HEK293 (cell line): Measurements from ENCODE around the gene VTN.
A peak's percentile ranks its signal among the peaks of the same experiment; 100 is the strongest.

ENCODE experiments used
- CTCF ChIA-PET: fragments of 350-600 bp; formaldehyde crosslinking; extraction: SDS; loops from one replicate; lab custom pipeline; 2021; ENCODE audit warnings: antibody characterized with exemption; lab: Yijun Ruan, JAX
- POLR2A ChIA-PET: fragments of 300-600 bp; formaldehyde crosslinking; extraction: SDS; loops from one replicate; lab custom pipeline; 2020; ENCODE audit warnings: antibody characterized with exemption, inconsistent platforms; lab: Yijun Ruan, JAX
- H3K27ac ChIP-seq: fragments of 200-500 bp; sonication (Bioruptor generic); 2 replicates; pipeline ENCODE4 v1.5.1; 2014; ENCODE audit warnings: low read depth, low read length, control low read depth, inconsistent platforms; ENCODE audit errors: extremely low read depth
- H3K36me3 ChIP-seq, 2 experiments: fragments of 200-500 bp in 1 of 2; sonication (Bioruptor generic) in 1 of 2; 1 replicate in 1 of 2; 2 replicates in 1 of 2; pipeline ENCODE4 v1.5.1; 2014 to 2017; ENCODE audit warnings: inconsistent platforms in 2 of 2, low read length in 2 of 2; ENCODE audit not compliant: control insufficient read depth in 2 of 2, insufficient read depth in 1 of 2
- H3K4me1 ChIP-seq: fragments of 200-500 bp; sonication (Bioruptor generic); 2 replicates; pipeline ENCODE4 v1.5.1; 2014; ENCODE audit warnings: mild to moderate bottlenecking, low read length, inconsistent platforms; ENCODE audit not compliant: control insufficient read depth, insufficient read depth
- H3K4me3 ChIP-seq: 2 replicates; pipeline ENCODE4 v1.5.1; 2011; ENCODE audit warnings: low read depth, mild to moderate bottlenecking, control low read depth, low read length, moderate library complexity
- H3K9me3 ChIP-seq: fragments of 200-500 bp; sonication (Bioruptor generic); 2 replicates; pipeline ENCODE4 v1.5.1; 2014; ENCODE audit warnings: low read depth, low read length, inconsistent platforms; ENCODE audit not compliant: control insufficient read depth, insufficient read depth
- KLF7 ChIP-seq: fragments of 450-650 bp; formaldehyde crosslinking; IDR thresholded peaks from 2 replicates; pipeline ENCODE4 v1.5.1; 2016; ENCODE audit warnings: missing biosample characterization, missing genetic modification characterization, borderline replicate concordance
- TCF7L2 ChIP-seq: IDR thresholded peaks from 2 replicates; pipeline ENCODE4 v1.6.1; 2011; ENCODE audit warnings: low read depth, mild to moderate bottlenecking, inconsistent platforms, low read length, moderate library complexity, borderline replicate concordance
- YY2 ChIP-seq: fragments of 450-650 bp; formaldehyde crosslinking; IDR thresholded peaks from 2 replicates; pipeline ENCODE4 v1.5.1; 2016; ENCODE audit warnings: missing biosample characterization, missing genetic modification characterization
- ZNF423 ChIP-seq: fragments of 450-650 bp; formaldehyde crosslinking; IDR thresholded peaks from 2 replicates; pipeline ENCODE4 v1.5.1; 2016; ENCODE audit warnings: missing biosample characterization, missing genetic modification characterization
- ZSCAN16 ChIP-seq: fragments of 450-650 bp; formaldehyde crosslinking; IDR thresholded peaks from 2 replicates; pipeline ENCODE4 v1.5.1; 2016; ENCODE audit warnings: missing biosample characterization, missing genetic modification characterization
- ZSCAN23 ChIP-seq: fragments of 450-650 bp; formaldehyde crosslinking; IDR thresholded peaks from 2 replicates; pipeline ENCODE4 v1.5.1; 2016; ENCODE audit warnings: missing biosample characterization, missing genetic modification characterization
- ZSCAN30 ChIP-seq: fragments of 450-650 bp; IDR thresholded peaks from 2 replicates; pipeline ENCODE4 v1.5.1; 2018; ENCODE audit warnings: missing biosample characterization, mild to moderate bottlenecking, missing genetic modification characterization, moderate library complexity
- TF ChIP-seq, protein P1 (sequence below): fragments of 450-650 bp; formaldehyde crosslinking; conservative IDR thresholded peaks from 2 replicates; pipeline ENCODE4 v1.5.1; 2016; ENCODE audit warnings: low read depth, missing biosample characterization, missing genetic modification characterization
- TF ChIP-seq, protein P2 (sequence below): fragments of 450-650 bp; IDR thresholded peaks from 2 replicates; pipeline ENCODE4 v1.5.1; 2018; ENCODE audit warnings: missing biosample characterization, missing genetic modification characterization
- TF ChIP-seq, protein P3 (sequence below): fragments of 450-650 bp; formaldehyde crosslinking; IDR thresholded peaks from 2 replicates; pipeline ENCODE4 v1.5.0; 2017; ENCODE audit warnings: missing biosample characterization, missing genetic modification characterization, borderline replicate concordance
- TF ChIP-seq, protein P4 (sequence below): fragments of 450-650 bp; formaldehyde crosslinking; IDR thresholded peaks from 2 replicates; pipeline ENCODE4 v1.5.1; 2016; ENCODE audit warnings: missing biosample characterization, missing genetic modification characterization
- TF ChIP-seq, protein P5 (sequence below): fragments of 450-650 bp; formaldehyde crosslinking; IDR thresholded peaks from 2 replicates; pipeline ENCODE4 v1.5.1; 2016; ENCODE audit warnings: missing biosample characterization, missing genetic modification characterization
- TF ChIP-seq, protein P6 (sequence below): fragments of 450-650 bp; formaldehyde crosslinking; IDR thresholded peaks from 2 replicates; pipeline ENCODE4 v1.5.1; 2016; ENCODE audit warnings: missing biosample characterization, missing genetic modification characterization, borderline replicate concordance

VTN gene

DNA sequence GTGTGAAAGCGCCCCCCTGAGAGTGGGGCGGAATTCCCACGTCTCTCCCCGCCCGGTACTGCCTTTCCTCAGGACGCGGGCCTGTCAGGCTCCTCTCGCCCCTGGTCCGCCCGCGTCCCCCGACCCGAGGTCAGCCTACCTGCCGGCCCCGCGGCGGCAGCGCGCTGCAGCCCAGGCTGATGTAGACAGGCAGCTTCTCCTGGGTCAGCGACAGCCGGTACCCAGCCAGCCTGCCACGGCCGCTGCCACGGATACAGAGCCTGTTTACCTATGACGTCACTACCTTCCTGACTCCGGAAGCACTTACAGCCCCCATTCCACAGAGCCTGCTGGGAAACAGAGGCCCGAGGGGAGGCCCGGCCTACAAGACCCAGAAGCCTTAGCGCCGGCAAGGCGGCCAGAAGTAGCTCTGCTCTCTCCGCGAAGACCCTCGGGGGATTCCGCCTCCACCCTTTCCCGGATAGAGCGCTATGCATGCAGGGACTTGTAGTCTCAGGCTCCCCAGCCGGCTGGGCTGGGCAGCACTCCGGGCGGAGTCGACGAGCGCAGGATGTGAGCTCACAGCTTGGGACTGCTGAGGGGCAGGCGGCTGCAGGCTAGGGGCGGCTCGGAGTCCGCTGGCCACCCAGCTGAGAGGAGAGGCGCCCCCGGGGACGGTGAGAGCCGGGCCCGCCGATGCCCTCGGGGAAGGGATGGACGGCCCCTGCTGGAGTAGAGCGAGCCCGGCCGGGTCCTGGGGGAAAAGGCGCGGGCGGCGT, 34.7 kb downstream of the VTN start, which contains the start of the genes IFT20 and TNFAIP1 (continued):
- TF ChIP-seq, protein P1, sequence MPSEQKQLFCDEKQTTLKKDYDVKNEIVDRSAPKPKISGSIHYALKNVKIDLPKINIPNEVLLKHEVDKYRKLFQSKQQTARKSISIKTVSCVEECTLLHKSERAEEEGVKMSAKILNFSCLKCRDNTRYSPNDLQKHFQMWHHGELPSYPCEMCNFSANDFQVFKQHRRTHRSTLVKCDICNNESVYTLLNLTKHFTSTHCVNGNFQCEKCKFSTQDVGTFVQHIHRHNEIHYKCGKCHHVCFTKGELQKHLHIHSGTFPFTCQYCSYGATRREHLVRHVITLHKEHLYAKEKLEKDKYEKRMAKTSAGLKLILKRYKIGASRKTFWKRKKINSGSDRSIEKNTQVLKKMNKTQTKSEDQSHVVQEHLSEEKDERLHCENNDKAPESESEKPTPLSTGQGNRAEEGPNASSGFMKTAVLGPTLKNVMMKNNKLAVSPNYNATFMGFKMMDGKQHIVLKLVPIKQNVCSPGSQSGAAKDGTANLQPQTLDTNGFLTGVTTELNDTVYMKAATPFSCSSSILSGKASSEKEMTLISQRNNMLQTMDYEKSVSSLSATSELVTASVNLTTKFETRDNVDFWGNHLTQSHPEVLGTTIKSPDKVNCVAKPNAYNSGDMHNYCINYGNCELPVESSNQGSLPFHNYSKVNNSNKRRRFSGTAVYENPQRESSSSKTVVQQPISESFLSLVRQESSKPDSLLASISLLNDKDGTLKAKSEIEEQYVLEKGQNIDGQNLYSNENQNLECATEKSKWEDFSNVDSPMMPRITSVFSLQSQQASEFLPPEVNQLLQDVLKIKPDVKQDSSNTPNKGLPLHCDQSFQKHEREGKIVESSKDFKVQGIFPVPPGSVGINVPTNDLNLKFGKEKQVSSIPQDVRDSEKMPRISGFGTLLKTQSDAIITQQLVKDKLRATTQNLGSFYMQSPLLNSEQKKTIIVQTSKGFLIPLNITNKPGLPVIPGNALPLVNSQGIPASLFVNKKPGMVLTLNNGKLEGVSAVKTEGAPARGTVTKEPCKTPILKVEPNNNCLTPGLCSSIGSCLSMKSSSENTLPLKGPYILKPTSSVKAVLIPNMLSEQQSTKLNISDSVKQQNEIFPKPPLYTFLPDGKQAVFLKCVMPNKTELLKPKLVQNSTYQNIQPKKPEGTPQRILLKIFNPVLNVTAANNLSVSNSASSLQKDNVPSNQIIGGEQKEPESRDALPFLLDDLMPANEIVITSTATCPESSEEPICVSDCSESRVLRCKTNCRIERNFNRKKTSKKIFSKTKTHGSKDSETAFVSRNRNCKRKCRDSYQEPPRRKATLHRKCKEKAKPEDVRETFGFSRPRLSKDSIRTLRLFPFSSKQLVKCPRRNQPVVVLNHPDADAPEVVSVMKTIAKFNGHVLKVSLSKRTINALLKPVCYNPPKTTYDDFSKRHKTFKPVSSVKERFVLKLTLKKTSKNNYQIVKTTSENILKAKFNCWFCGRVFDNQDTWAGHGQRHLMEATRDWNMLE, result peak; percentile 96
- TF ChIP-seq, protein P2, sequence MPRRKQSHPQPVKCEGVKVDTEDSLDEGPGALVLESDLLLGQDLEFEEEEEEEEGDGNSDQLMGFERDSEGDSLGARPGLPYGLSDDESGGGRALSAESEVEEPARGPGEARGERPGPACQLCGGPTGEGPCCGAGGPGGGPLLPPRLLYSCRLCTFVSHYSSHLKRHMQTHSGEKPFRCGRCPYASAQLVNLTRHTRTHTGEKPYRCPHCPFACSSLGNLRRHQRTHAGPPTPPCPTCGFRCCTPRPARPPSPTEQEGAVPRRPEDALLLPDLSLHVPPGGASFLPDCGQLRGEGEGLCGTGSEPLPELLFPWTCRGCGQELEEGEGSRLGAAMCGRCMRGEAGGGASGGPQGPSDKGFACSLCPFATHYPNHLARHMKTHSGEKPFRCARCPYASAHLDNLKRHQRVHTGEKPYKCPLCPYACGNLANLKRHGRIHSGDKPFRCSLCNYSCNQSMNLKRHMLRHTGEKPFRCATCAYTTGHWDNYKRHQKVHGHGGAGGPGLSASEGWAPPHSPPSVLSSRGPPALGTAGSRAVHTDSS (tag by site-specific recombination), result no peak
- TF ChIP-seq, protein P3, sequence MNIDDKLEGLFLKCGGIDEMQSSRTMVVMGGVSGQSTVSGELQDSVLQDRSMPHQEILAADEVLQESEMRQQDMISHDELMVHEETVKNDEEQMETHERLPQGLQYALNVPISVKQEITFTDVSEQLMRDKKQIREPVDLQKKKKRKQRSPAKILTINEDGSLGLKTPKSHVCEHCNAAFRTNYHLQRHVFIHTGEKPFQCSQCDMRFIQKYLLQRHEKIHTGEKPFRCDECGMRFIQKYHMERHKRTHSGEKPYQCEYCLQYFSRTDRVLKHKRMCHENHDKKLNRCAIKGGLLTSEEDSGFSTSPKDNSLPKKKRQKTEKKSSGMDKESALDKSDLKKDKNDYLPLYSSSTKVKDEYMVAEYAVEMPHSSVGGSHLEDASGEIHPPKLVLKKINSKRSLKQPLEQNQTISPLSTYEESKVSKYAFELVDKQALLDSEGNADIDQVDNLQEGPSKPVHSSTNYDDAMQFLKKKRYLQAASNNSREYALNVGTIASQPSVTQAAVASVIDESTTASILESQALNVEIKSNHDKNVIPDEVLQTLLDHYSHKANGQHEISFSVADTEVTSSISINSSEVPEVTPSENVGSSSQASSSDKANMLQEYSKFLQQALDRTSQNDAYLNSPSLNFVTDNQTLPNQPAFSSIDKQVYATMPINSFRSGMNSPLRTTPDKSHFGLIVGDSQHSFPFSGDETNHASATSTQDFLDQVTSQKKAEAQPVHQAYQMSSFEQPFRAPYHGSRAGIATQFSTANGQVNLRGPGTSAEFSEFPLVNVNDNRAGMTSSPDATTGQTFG, result 0 out of 2 replicates have a peak, but pooled peaks have one; percentile 61
- TF ChIP-seq ZSCAN23 (tag by site-specific recombination) (peak; percentile 26; the same call in 1 of the 2 replicates), YY2 (peak; percentile 98), ZSCAN30 (tag by site-specific recombination) (peak; percentile 31; the same call in 1 of the 2 replicates), KLF7 (tag by site-specific recombination) (peak; percentile 66; the same call in 1 of the 2 replicates)
- TF ChIP-seq, all 188 proteins: peak for 64

DNA sequence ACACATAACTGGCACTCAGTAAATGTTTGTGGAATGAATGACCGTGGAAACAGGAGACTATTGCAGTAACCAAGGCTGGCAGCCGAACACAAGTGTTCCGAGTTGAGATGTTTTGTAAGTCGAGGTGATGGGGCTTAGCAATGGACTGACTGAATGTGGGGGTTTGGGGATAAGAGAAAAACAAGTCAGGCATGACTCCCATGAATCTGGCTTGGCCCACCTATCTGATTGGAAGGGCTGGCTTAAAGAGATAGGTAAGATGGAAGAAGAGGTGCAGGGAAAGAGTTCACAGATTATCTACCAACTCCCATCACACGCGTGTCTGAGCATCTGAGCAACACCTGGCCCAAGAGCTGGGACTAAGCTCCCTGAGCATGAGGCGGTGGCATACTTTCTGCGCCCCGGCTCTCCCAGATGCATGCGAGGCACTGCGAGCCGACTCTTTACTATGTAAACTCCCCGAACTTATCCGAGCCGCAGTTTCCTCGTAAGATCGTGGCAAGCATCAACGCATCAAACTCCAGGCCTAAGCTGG, 35.4 kb downstream of the VTN start:
- Histone ChIP-seq H3K4me3 (peak overlapping the region; percentile 75), H3K4me1 (peaks cover 14% of the 10 kb centered on the region), H3K27ac (peak overlapping the region; percentile 43; the same call in 1 of the 2 replicates), H3K36me3 (peaks cover 4 to 31% of the 10 kb centered on the region in 2 experiments; a peak in 2 of 3 replicates), H3K9me3 (no peaks in the 10 kb centered on the region)
- ChIA-PET CTCF (interaction anchor here (1.0 to 2.3 kb wide), 7 partner anchors 9 to 83 kb away, joined by 3 to 15 read pairs (median 8); partner anchors contain the start of gene POLDIP2), POLR2A (interaction anchor here (0.5 to 3.1 kb wide), 24 partner anchors 9 to 617 kb away, joined by 3 to 122 read pairs (median 6); partner anchors contain the start of genes ALDOC, NLK, PHF12 and POLDIP2)
- TF ChIP-seq ZNF423 (tag by site-specific recombination) (no peak), TCF7L2 (no peak), ZSCAN16 (tag by site-specific recombination) (no peak)
- TF ChIP-seq, protein P4, sequence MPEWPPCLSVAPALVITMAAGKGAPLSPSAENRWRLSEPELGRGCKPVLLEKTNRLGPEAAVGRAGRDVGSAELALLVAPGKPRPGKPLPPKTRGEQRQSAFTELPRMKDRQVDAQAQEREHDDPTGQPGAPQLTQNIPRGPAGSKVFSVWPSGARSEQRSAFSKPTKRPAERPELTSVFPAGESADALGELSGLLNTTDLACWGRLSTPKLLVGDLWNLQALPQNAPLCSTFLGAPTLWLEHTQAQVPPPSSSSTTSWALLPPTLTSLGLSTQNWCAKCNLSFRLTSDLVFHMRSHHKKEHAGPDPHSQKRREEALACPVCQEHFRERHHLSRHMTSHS, result no peak
- TF ChIP-seq, protein P5, sequence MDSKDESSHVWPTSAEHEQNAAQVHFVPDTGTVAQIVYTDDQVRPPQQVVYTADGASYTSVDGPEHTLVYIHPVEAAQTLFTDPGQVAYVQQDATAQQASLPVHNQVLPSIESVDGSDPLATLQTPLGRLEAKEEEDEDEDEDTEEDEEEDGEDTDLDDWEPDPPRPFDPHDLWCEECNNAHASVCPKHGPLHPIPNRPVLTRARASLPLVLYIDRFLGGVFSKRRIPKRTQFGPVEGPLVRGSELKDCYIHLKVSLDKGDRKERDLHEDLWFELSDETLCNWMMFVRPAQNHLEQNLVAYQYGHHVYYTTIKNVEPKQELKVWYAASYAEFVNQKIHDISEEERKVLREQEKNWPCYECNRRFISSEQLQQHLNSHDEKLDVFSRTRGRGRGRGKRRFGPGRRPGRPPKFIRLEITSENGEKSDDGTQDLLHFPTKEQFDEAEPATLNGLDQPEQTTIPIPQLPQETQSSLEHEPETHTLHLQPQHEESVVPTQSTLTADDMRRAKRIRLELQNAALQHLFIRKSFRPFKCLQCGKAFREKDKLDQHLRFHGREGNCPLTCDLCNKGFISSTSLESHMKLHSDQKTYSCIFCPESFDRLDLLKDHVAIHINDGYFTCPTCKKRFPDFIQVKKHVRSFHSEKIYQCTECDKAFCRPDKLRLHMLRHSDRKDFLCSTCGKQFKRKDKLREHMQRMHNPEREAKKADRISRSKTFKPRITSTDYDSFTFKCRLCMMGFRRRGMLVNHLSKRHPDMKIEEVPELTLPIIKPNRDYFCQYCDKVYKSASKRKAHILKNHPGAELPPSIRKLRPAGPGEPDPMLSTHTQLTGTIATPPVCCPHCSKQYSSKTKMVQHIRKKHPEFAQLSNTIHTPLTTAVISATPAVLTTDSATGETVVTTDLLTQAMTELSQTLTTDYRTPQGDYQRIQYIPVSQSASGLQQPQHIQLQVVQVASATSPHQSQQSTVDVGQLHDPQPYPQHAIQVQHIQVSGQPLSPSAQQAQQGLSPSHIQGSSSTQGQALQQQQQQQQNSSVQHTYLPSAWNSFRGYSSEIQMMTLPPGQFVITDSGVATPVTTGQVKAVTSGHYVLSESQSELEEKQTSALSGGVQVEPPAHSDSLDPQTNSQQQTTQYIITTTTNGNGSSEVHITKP (tag by site-specific recombination), result 0 out of 2 replicates have a peak, but pooled peaks have one; percentile 36
- TF ChIP-seq, protein P6, sequence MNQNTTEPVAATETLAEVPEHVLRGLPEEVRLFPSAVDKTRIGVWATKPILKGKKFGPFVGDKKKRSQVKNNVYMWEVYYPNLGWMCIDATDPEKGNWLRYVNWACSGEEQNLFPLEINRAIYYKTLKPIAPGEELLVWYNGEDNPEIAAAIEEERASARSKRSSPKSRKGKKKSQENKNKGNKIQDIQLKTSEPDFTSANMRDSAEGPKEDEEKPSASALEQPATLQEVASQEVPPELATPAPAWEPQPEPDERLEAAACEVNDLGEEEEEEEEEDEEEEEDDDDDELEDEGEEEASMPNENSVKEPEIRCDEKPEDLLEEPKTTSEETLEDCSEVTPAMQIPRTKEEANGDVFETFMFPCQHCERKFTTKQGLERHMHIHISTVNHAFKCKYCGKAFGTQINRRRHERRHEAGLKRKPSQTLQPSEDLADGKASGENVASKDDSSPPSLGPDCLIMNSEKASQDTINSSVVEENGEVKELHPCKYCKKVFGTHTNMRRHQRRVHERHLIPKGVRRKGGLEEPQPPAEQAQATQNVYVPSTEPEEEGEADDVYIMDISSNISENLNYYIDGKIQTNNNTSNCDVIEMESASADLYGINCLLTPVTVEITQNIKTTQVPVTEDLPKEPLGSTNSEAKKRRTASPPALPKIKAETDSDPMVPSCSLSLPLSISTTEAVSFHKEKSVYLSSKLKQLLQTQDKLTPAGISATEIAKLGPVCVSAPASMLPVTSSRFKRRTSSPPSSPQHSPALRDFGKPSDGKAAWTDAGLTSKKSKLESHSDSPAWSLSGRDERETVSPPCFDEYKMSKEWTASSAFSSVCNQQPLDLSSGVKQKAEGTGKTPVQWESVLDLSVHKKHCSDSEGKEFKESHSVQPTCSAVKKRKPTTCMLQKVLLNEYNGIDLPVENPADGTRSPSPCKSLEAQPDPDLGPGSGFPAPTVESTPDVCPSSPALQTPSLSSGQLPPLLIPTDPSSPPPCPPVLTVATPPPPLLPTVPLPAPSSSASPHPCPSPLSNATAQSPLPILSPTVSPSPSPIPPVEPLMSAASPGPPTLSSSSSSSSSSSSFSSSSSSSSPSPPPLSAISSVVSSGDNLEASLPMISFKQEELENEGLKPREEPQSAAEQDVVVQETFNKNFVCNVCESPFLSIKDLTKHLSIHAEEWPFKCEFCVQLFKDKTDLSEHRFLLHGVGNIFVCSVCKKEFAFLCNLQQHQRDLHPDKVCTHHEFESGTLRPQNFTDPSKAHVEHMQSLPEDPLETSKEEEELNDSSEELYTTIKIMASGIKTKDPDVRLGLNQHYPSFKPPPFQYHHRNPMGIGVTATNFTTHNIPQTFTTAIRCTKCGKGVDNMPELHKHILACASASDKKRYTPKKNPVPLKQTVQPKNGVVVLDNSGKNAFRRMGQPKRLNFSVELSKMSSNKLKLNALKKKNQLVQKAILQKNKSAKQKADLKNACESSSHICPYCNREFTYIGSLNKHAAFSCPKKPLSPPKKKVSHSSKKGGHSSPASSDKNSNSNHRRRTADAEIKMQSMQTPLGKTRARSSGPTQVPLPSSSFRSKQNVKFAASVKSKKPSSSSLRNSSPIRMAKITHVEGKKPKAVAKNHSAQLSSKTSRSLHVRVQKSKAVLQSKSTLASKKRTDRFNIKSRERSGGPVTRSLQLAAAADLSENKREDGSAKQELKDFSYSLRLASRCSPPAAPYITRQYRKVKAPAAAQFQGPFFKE, result no peak
